ENCODE measurements around the gene HELLS. TPM values are rescaled to one million over a fixed set of nuclear protein-coding genes. Genes with fewer than 3 reads are reported as not detected.

HELLS gene
- total RNA-seq, 4 donors from 2014 or later = 1.5 to 11.4 (median 4.3) TPM

GRCh38 chr10:94614558-94614957 lies 69.0 kb downstream of the HELLS start:
- Histone ChIP-seq H3K4me1 (no peaks in the 10 kb centered on the region), H3K36me3 (no peaks in the 10 kb centered on the region), H3K27ac (no peak overlapping the region), H3K4me3 (no peak overlapping the region), H3K27me3 (no peaks in the 10 kb centered on the region), H3K9me3 (no peaks in the 10 kb centered on the region)
- TF ChIP-seq EP300 (IDR thresholded peaks at IDR 0.05) (no peak), POLR2A (IDR thresholded peaks at IDR 0.05) (no peak), POLR2AphosphoS5 (IDR thresholded peaks at IDR 0.05) (no peak), CTCF (IDR thresholded peaks at IDR 0.05) (no peak)
- WGBS, 2 donors (ENCODE audit: low coverage in 1 of 2) = 69 to 77% methylated on average over 2 of the region's 2 CpGs
- ATAC-seq = no peak

- H3K36me3 ChIP-seq = no peaks in the 10 kb centered on the region
- no peaks in the 10 kb centered on the region for H3K4me1 ChIP-seq
- 79 to 90% methylated on average over 4 to 5 of the region's 5 CpGs for WGBS, 2 donors (ENCODE audit: low coverage in 1 of 2)
- no peaks in the 10 kb centered on the region for H3K27me3 ChIP-seq
- no peak overlapping the region for H3K27ac ChIP-seq
- no peaks in the 10 kb centered on the region for H3K9me3 ChIP-seq
- no peak overlapping the region for H3K4me3 ChIP-seq
- TF ChIP-seq CTCF (IDR thresholded peaks at IDR 0.05) (no peak), POLR2AphosphoS5 (IDR thresholded peaks at IDR 0.05) (no peak), EP300 (IDR thresholded peaks at IDR 0.05) (no peak), POLR2A (IDR thresholded peaks at IDR 0.05) (no peak)
- no peak for ATAC-seq
Measured at GRCh38 chr10:94617389-94617944, 71.9 kb downstream of the HELLS start.

DNA sequence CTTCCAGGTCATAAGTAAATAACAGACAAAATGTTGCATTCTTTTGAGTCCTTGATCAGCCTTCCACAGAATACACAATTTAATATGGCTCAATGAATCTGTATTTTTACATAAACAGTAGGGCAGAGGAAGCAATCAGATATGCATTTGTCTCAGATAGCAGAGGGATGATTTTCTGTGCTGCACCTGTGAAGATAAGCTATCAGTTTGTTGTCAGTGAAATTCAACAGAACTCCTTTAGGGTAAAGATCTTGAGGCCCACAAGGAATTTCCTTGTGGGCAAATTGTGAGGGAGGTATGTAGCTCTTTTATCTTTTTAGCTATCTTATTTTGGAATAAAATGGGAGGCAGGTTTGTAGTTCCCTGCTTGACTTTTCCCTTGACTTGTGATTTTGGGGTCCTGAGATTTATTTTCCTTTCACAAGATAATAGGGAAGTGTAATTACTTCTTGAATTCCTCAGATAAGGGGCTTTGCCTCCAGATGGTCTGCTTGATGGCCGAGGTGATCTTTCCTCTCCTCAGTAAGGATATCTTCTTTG lies 77.1 kb downstream of the HELLS start:
- Histone ChIP-seq H3K36me3 (no peaks in the 10 kb centered on the region), H3K27me3 (no peaks in the 10 kb centered on the region), H3K9me3 (no peaks in the 10 kb centered on the region), H3K4me1 (no peaks in the 10 kb centered on the region), H3K4me3 (no peak overlapping the region), H3K27ac (no peak overlapping the region)
- ATAC-seq = no peak
- TF ChIP-seq CTCF (IDR thresholded peaks at IDR 0.05) (no peak), EP300 (IDR thresholded peaks at IDR 0.05) (no peak), POLR2A (IDR thresholded peaks at IDR 0.05) (no peak), POLR2AphosphoS5 (IDR thresholded peaks at IDR 0.05) (no peak)
- 18 to 27% methylated on average over 1 of the region's 1 CpG for WGBS, 2 donors (ENCODE audit: low coverage in 1 of 2)

DNA sequence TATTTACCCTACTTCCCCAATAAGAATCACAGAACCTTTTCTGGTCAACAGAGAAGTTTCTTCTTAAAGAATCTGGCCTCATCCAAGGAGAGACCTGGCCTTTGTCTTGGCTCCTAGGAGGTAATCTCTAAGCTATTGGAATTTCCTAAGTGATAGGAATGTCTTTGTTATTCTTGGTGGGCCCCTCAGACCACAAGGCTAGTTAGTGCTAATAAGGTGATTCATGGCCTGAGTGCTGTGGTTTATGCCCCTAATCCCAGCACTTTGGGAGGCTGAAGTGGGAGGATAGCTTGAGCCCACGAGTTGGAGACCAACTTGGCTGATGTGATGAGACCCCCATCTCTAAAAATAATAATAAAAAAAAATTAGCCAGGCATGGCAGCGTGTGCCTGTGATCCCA lies 78.0 kb downstream of the HELLS start:
- H3K27me3 ChIP-seq = no peaks in the 10 kb centered on the region
- no peak overlapping the region for H3K27ac ChIP-seq
- WGBS, 2 donors (ENCODE audit: low coverage in 1 of 2) = 80 to 100% methylated on average over 1 of the region's 2 CpGs
- no peaks in the 10 kb centered on the region for H3K36me3 ChIP-seq
- no peaks in the 10 kb centered on the region for H3K9me3 ChIP-seq
- no peak overlapping the region for H3K4me3 ChIP-seq
- ATAC-seq = no peak
- H3K4me1 ChIP-seq = no peaks in the 10 kb centered on the region
- TF ChIP-seq CTCF (IDR thresholded peaks at IDR 0.05) (no peak), EP300 (IDR thresholded peaks at IDR 0.05) (no peak), POLR2AphosphoS5 (IDR thresholded peaks at IDR 0.05) (no peak), POLR2A (IDR thresholded peaks at IDR 0.05) (no peak)

- no peaks in the 10 kb centered on the region for H3K9me3 ChIP-seq
- H3K27me3 ChIP-seq = no peaks in the 10 kb centered on the region
- ATAC-seq = no peak
- no peak overlapping the region for H3K27ac ChIP-seq
- no peaks in the 10 kb centered on the region for H3K36me3 ChIP-seq
- no peak for TF ChIP-seq POLR2A (IDR thresholded peaks at IDR 0.05)
- no peak for TF ChIP-seq EP300 (IDR thresholded peaks at IDR 0.05)
- TF ChIP-seq CTCF (IDR thresholded peaks at IDR 0.05) = no peak
- no peak for TF ChIP-seq POLR2AphosphoS5 (IDR thresholded peaks at IDR 0.05)
- 75 to 100% methylated on average over 1 to 2 of the region's 2 CpGs for WGBS, 2 donors (ENCODE audit: low coverage in 1 of 2)
- H3K4me3 ChIP-seq = no peak overlapping the region
- H3K4me1 ChIP-seq = no peaks in the 10 kb centered on the region
Measured at GRCh38 chr10:94626476-94626875, 80.9 kb downstream of the HELLS start.

All from gastroesophageal sphincter (tissue), 4 donors.